Small intestine (tissue), 7 donors: Measurements from ENCODE around the gene AQP12B. TPM values are rescaled to one million over a fixed set of nuclear protein-coding genes. Genes with fewer than 3 reads are reported as not detected.

Source experiments
- DNase-seq, 2 donors: peaks; one replicate each; pipeline versions ENCODE4 v3.0.0 to v3.0.0-alpha.2; 2013
- FAIRE-seq: peaks from 2 replicates; lab custom pipeline; 2012; peaks lifted over from hg19 to GRCh38; lab: Jason Lieb, UNC
- H3K27ac ChIP-seq, 3 donors: one replicate each; pipeline ENCODE4 v1.5.1; 2013; ENCODE audit warnings: low read length in 2 of 3, mild to moderate bottlenecking in 2 of 3, control low read depth in 1 of 3, inconsistent platforms in 1 of 3, low read depth in 1 of 3, moderate library complexity in 1 of 3
- H3K27me3 ChIP-seq, 3 donors: one replicate each; pipeline ENCODE4 v1.6.1; 2013; ENCODE audit warnings: low read length in 3 of 3, inconsistent platforms in 1 of 3; ENCODE audit not compliant: control insufficient read depth in 3 of 3, insufficient read depth in 3 of 3
- H3K36me3 ChIP-seq, 3 donors: one replicate each; pipeline ENCODE4 v1.6.1; 2013; ENCODE audit warnings: low read length in 3 of 3, inconsistent platforms in 1 of 3, low read depth in 1 of 3, mild to moderate bottlenecking in 1 of 3, moderate library complexity in 1 of 3; ENCODE audit not compliant: control insufficient read depth in 3 of 3, insufficient read depth in 2 of 3
- H3K4me1 ChIP-seq, 3 donors: one replicate each; pipeline ENCODE4 v1.6.1; 2013; ENCODE audit warnings: low read length in 2 of 3, inconsistent platforms in 1 of 3, low read depth in 1 of 3, mild to moderate bottlenecking in 1 of 3, moderate library complexity in 1 of 3; ENCODE audit not compliant: control insufficient read depth in 3 of 3, insufficient read depth in 2 of 3
- H3K4me3 ChIP-seq, 3 donors: one replicate each; pipeline ENCODE4 v1.5.1; 2013; ENCODE audit warnings: low read length in 3 of 3, control low read depth in 1 of 3, inconsistent platforms in 1 of 3, low read depth in 1 of 3, mild to moderate bottlenecking in 1 of 3, moderate library complexity in 1 of 3
- H3K9me3 ChIP-seq, 2 donors: one replicate each; pipeline ENCODE4 v1.6.1; 2013; ENCODE audit warnings: low read depth in 1 of 2, low read length in 1 of 2; ENCODE audit not compliant: control insufficient read depth in 2 of 2, insufficient read depth in 1 of 2
- WGBS, 3 donors: extraction: QIAGEN DNeasy Blood & Tissue Kit; methylation state at CpG; one replicate each; pipeline ENCODE4 v1.1.7; 2013; 5-methylcytosine and 5-hydroxymethylcytosine counted together
- polyA plus RNA-seq, 4 donors: library from polyadenylated mRNA; stranded (reverse) in 3 of 4; unstranded in 1 of 4; fragments of 200-250 nt in 3 of 4; fragments of 120-200 nt in 1 of 4; gene quantifications; one replicate each; pipeline versions ENCODE4 v1.2.1 to v1.2.3, GENCODE V29; 2013
- donor health status: healthy with polysubstance abuse.
- donor health status: control.
- donor health status: control.
- donor health status: Bipolar disorder and iron deficiency.
- donor health status: healthy.

Gene AQP12B
- polyA plus RNA-seq, 4 donors: 1.3 to 11.5 TPM; not detected in 2

DNA sequence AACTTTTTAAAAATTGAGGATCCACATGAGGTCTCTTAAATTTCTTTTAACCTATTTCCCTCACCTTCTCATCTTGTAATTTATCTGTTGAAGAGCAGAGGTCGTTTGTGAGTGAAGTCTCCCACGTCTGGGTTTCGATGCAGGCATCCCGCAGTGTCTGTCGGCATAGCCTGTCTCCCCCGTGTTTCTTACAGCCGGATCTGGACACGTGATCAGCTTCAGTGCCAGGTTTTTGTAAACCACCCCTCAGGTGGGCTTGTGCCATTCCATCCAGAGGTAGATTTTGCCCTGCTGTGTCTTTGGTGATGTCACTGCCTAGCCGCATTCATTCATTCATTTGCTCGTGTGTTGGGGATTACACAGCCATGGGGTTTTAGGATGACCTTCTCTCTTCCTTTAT lies 25.1 kb upstream of the AQP12B start:
- H3K4me3 ChIP-seq: no peak overlapping the region
- no peaks in the 10 kb centered on the region for H3K36me3 ChIP-seq
- 72 to 80% (median 78%) methylated on average over 10 of the region's 10 CpGs for WGBS, 3 donors
- peaks cover 0 to 2% (median 0%) of the 10 kb centered on the region in 3 donors for H3K27me3 ChIP-seq
- H3K4me1 ChIP-seq: peaks cover 0 to 6% (median 0%) of the 10 kb centered on the region in 3 donors
- no peak overlapping the region for H3K27ac ChIP-seq
- DNase-seq (no peak), FAIRE-seq (no peak)
- H3K9me3 ChIP-seq: no peaks in the 10 kb centered on the region

DNA sequence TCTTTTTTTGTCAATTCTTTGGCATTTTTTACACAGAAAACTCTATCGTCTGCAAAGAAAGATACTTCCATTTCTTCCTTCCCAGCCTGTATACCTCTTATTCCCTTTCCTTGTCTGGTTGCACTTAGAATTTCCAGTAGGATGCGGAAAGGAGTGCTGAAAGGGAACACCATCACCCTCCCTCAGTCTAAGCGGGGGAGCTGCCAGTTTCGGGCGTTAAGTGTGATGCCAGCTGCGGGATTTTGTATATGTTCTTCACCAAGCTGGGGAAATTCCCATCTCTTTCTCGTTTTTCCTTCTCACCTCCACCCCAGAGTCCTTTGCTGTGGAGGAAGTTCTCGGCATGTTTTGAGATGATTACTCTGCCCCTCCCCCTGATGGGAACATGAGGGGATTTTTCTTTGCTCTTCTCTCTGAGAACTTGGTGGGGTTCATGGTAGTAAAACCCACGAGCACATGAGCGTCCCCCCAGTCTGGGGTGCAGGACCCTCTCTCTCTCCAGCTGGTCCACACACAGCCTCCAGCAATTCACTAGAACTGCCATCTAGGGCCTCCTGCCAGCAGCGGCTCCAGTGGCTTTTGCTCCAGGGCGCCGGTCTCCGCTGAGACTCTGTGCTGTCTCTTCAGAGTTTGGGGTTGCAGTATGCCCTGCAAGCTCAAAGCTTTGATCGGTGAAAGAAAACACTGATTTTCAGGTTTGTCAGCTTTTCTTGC lies 24.5 kb upstream of the AQP12B start:
- WGBS, 3 donors: 69 to 74% (median 70%) methylated on average over 15 of the region's 15 CpGs
- Histone ChIP-seq H3K36me3 (no peaks in the 10 kb centered on the region), H3K4me3 (no peak overlapping the region), H3K4me1 (peaks cover 0 to 6% (median 0%) of the 10 kb centered on the region in 3 donors), H3K27ac (no peak overlapping the region), H3K27me3 (peaks cover 0 to 2% (median 0%) of the 10 kb centered on the region in 3 donors), H3K9me3 (no peaks in the 10 kb centered on the region)
- no peak for DNase-seq
- FAIRE-seq: no peak

DNA sequence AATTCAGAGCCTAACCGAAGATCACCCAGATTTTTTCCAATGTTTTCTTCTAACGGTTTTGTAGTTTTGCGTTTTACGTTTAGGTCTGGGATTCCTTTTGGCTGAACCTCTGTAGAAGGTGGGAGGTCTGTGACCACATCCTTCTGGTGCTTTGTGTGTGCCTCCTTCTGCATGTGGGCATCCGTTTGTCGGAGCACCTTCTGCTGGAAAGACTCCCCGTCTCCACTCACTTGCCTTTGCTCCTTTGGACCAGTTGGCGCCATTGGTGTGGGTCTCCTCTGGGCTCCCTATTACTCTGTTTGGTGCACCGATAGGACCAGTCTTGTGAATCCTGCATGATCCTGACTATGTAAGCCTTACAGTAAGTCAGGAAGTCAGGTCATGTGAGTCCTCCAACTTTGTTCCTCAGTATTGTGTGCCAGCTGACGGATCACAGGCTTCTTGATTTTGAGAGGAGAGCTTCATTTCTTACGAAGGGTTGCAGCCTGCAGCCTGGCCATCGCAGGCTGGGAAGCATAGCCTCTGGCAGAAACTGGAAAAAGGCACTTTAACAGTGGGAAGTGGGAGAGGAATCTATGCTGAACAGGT lies 22.6 kb upstream of the AQP12B start:
- WGBS, 3 donors: 62 to 81% (median 68%) methylated on average over 12 of the region's 12 CpGs
- no peak for DNase-seq
- no peak for FAIRE-seq

DNA sequence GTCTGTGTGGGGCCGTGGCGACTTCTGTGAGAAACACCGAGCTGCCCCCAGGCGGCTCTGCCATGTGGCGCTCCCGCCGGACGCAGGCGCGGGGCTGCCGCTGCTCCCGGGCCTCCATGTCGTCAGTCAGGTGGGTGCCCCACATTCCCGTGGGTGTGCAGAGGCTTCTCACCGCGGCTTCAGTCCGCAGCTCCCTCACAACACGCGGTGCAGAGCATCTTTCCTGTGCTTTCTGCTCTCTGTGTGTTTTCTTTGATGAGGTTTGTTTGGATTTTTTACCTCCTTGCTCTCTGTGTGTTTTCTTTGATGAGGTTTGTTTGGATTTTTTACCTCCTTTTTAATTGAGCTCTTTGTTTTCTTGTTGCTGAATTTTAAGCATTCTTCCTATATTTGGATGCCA lies 22.0 kb upstream of the AQP12B start:
- Histone ChIP-seq H3K36me3 (no peaks in the 10 kb centered on the region), H3K27ac (no peak overlapping the region), H3K4me1 (no peaks in the 10 kb centered on the region), H3K9me3 (no peaks in the 10 kb centered on the region), H3K4me3 (no peak overlapping the region), H3K27me3 (peaks cover 0 to 2% (median 0%) of the 10 kb centered on the region in 3 donors)
- 62 to 72% (median 63%) methylated on average over 19 of the region's 19 CpGs for WGBS, 3 donors
- no peak for DNase-seq
- FAIRE-seq: no peak

More for the DNA sequence above, 22.6 kb upstream of the AQP12B start:
- no peaks in the 10 kb centered on the region for H3K36me3 ChIP-seq
- no peak overlapping the region for H3K4me3 ChIP-seq
- peaks cover 0 to 2% (median 0%) of the 10 kb centered on the region in 3 donors for H3K27me3 ChIP-seq
- no peaks in the 10 kb centered on the region for H3K4me1 ChIP-seq
- H3K9me3 ChIP-seq: no peaks in the 10 kb centered on the region
- no peak overlapping the region for H3K27ac ChIP-seq

DNA sequence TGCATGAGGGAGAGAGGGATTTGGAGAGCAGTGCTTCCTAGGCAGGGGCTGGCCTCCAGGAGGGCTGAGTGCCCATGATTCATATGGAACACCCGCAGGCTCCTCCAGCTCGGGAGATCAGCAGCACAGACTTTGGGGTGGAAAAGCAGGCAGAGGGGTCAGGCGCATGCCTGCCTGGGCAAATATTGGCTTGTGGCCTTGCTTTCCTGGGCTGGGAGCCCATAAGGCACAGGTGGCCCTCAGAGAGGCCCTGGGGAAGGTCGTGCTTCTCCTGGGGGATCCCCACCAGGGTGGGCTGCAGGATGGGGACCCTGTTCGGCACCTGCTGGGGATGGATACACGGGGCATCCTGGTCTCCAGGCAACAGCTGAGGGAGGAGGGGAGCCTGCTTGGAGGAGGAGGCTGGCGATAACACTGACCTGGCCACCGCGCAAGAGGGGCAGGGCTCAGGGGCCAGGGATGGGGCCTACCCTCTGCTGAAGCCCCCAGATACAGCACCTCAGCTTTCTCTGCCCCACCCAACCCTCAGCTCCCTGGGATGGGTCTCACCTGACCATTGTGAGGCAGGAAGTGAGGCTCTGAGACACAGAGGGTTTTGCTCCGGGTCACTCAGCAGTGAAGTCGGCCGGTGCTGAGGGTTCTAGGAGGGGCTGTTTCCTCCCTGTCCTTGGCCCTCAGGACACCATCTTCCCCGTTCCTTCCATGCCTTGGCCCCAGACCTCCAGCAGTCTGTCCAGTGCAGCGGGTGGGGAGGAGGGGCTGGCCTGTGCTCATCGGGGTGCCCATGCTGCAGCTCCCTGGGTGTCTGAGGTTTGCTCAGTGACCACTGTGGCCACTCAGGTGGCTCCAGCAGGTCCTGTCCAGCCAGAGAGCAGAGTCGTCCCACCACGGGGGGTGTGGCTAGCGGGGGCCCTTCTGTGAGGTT lies 21.0 kb upstream of the AQP12B start:
- WGBS, 3 donors: 61 to 73% (median 61%) methylated on average over 17 to 18 of the region's 18 CpGs
- Histone ChIP-seq H3K4me1 (no peaks in the 10 kb centered on the region), H3K27ac (no peak overlapping the region), H3K4me3 (no peak overlapping the region), H3K27me3 (peaks cover 0 to 2% (median 0%) of the 10 kb centered on the region in 3 donors), H3K36me3 (no peaks in the 10 kb centered on the region), H3K9me3 (no peaks in the 10 kb centered on the region)
- DNase-seq (no peak), FAIRE-seq (no peak)

- DNase-seq (no peak), FAIRE-seq (no peak)
- no peaks in the 10 kb centered on the region for H3K36me3 ChIP-seq
- peaks cover 0 to 2% (median 0%) of the 10 kb centered on the region in 3 donors for H3K27me3 ChIP-seq
- H3K4me1 ChIP-seq: no peaks in the 10 kb centered on the region
- 76 to 83% (median 81%) methylated on average over 9 of the region's 9 CpGs for WGBS, 3 donors
- H3K4me3 ChIP-seq: no peak overlapping the region
- no peak overlapping the region for H3K27ac ChIP-seq
- no peaks in the 10 kb centered on the region for H3K9me3 ChIP-seq
Observed at GRCh38 chr2:240702640-240703011, 19.9 kb upstream of the AQP12B start.

DNA sequence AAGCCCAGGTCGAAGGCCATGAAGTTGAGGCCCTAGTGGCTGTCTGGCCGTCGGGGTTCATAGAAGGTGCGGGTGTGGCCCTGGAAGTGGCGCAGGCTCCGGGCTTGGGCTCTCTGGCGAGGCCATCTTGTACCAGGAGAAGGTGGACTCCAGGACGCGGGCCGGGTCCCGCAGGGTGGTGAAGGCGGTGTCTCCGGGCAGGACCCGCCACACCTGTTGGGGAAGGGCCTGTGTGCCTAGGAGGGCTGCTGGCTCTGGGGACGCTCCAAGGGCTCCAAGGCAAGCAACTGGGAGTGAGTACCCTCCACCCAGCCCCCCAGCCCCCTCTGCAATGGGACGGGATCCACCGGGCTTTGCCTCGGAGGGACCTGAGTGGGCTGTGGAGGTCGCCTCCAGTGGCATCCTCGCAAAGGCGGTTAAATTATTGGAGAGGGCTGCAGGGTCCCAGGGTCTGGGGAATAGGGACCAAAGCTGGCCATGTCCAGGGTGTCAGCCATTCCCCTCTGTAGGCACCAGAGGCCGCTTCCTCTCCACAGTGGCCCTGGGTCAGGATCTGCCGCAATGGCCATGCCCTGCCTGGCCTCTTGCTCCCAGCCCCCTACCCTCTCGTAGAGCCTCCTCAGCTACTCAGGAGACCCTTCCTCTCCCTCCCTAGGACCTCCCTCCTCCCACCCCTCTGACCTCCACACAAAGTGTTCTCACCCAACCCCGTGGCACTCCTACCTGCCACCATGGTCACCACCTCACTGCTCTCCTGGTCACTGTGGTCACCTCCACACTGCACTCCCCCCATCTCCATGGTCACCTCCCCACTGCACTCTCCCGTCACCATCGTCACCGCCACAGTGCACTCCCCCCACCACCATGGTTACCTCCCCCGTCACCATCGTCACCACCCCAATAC lies 19.3 kb upstream of the AQP12B start:
- Histone ChIP-seq H3K4me1 (no peaks in the 10 kb centered on the region), H3K4me3 (no peak overlapping the region), H3K27me3 (peaks cover 0 to under 1% (median 0%) of the 10 kb centered on the region in 3 donors), H3K36me3 (no peaks in the 10 kb centered on the region), H3K9me3 (no peaks in the 10 kb centered on the region), H3K27ac (no peak overlapping the region)
- WGBS, 3 donors: 82 to 88% (median 84%) methylated on average over 27 to 30 of the region's 30 CpGs
- FAIRE-seq (no peak), DNase-seq (no peak)
